CD4-positive, alpha-beta T cell treated with Interleukin-1 beta for 1 hour (primary cell): ENCODE results near the gene ATOH8.
"Not testable (repeated sequence)": the region's sequence is repeated elsewhere in the genome, so short reads cannot be mapped to it uniquely, and the experiment has no call there.

Source experiments
- DNase-seq, 2 donors: peaks; one replicate each; pipeline ENCODE4 v3.0.0-alpha.2; 2020 to 2022

ATOH8 gene

GRCh38 chr2:85753525-85754312, at the start of gene ATOH8:
Gene ATOH8 (plus strand): TSS chr2:85753991. CDS start chr2:85754190, 199 bp downstream.
- peak in 1 of 2 donors; percentile 31 for DNase-seq

- no peak for DNase-seq
Observed at GRCh38 chr2:85704038-85704437, 49.8 kb upstream of the ATOH8 start.

- peak; percentile 39 to 49 for DNase-seq
Observed at GRCh38 chr2:85704800-85705679, 48.8 kb upstream of the ATOH8 start.

GRCh38 chr2:85705680-85706039, 48.1 kb upstream of the ATOH8 start:
- DNase-seq = peak in 1 of 2 donors; percentile 34

- no peak for DNase-seq
Observed at GRCh38 chr2:85706063-85706462, 47.7 kb upstream of the ATOH8 start.

GRCh38 chr2:85706599-85707296, 47.0 kb upstream of the ATOH8 start:
- peak in 1 of 2 donors; percentile 73 for DNase-seq

GRCh38 chr2:85707304-85707703, 46.5 kb upstream of the ATOH8 start:
- DNase-seq = peak; percentile 70 to 81

- no peak for DNase-seq
Observed at GRCh38 chr2:85708641-85709040, 45.1 kb upstream of the ATOH8 start.

- DNase-seq = no peak
Observed at GRCh38 chr2:85709401-85709811, 44.4 kb upstream of the ATOH8 start.

- no peak for DNase-seq
Observed at GRCh38 chr2:85710687-85711577, 42.9 kb upstream of the ATOH8 start.

- no peak for DNase-seq
Observed at GRCh38 chr2:85711578-85712060, 42.2 kb upstream of the ATOH8 start.

- no peak for DNase-seq
Observed at GRCh38 chr2:85712336-85712735, 41.5 kb upstream of the ATOH8 start.

- no peak for DNase-seq
Observed at GRCh38 chr2:85712849-85713612, 40.8 kb upstream of the ATOH8 start.

- no peak for DNase-seq
Observed at GRCh38 chr2:85713836-85714235, 40.0 kb upstream of the ATOH8 start.

GRCh38 chr2:85714421-85714820, 39.4 kb upstream of the ATOH8 start:
- not testable (repeated sequence) for DNase-seq

GRCh38 chr2:85714841-85715240, 39.0 kb upstream of the ATOH8 start:
- no peak for DNase-seq

GRCh38 chr2:85716346-85716914, 37.4 kb upstream of the ATOH8 start:
- DNase-seq = no peak

- no peak for DNase-seq
Observed at GRCh38 chr2:85717308-85718008, 36.3 kb upstream of the ATOH8 start.

- DNase-seq = no peak
Observed at GRCh38 chr2:85718009-85718391, 35.8 kb upstream of the ATOH8 start.

GRCh38 chr2:85718885-85719492, 34.8 kb upstream of the ATOH8 start:
- DNase-seq = no peak
